Right atrium auricular region (tissue), 2 donors: ENCODE measurements around the gene ZC3H4. TPM values are rescaled to one million over a fixed set of nuclear protein-coding genes. Genes with fewer than 3 reads are reported as not detected.
"Not testable (repeated sequence)": the region's sequence is repeated elsewhere in the genome, so short reads cannot be mapped to it uniquely, and the experiment has no call there.

ENCODE experiments used
- DNase-seq: peaks from one replicate; pipeline ENCODE4 v3.0.0-alpha.2; 2019; ENCODE audit warnings: low spot score
- H3K27ac ChIP-seq, 2 donors: fragments of 200-600 bp; sonication (generic); 1 replicate in 1 of 2; 2 replicates in 1 of 2; pipeline ENCODE4 v1.5.1; 2016 to 2019
- H3K27me3 ChIP-seq, 2 donors: fragments of 200-600 bp; sonication (generic); one replicate each; pipeline versions ENCODE4 v1.5.1 to v1.6.0; 2017 to 2019
- H3K36me3 ChIP-seq: fragments of 200-600 bp; sonication (generic); one replicate; pipeline ENCODE4 v1.5.1; 2016
- H3K4me1 ChIP-seq, 2 donors: fragments of 200-600 bp; sonication (generic); one replicate each; pipeline versions ENCODE4 v1.5.1 to v1.6.0; 2017 to 2019
- H3K4me3 ChIP-seq, 2 donors: fragments of 200-600 bp; sonication (generic); 1 replicate in 1 of 2; 2 replicates in 1 of 2; pipeline ENCODE4 v1.5.1; 2017 to 2019; ENCODE audit warnings: mild to moderate bottlenecking in 1 of 2, moderate library complexity in 1 of 2
- H3K9me3 ChIP-seq, 2 donors: fragments of 200-600 bp; sonication (generic); one replicate each; pipeline ENCODE4 v1.5.1; 2019
- CTCF ChIP-seq, 2 donors: fragments of 200-600 bp; sonication (generic); IDR thresholded peaks; one replicate each; pipeline ENCODE4 v1.5.1; 2019; ENCODE audit warnings: antibody characterized with exemption in 2 of 2
- total RNA-seq, 2 donors: library from RNA; depleted of rRNA; stranded (reverse); fragments of >200 nt; gene quantifications; one replicate each; pipeline ENCODE4 v1.1.0, GENCODE V29; 2016

The ZC3H4 gene
- total RNA-seq, 2 donors from 2014 or later: 15.4 to 18.0 TPM

- Histone ChIP-seq H3K27me3 (no peaks in the 10 kb centered on the region), H3K27ac (no peak overlapping the region), H3K9me3 (no peaks in the 10 kb centered on the region), H3K4me1 (no peaks in the 10 kb centered on the region), H3K4me3 (no peak overlapping the region), H3K36me3 (peaks cover 39% of the 10 kb centered on the region)
- TF ChIP-seq CTCF (IDR thresholded peaks at IDR 0.05): no peak
- DNase-seq: no peak
These were observed 28.1 kb upstream of the ZC3H4 start for GRCh38 chr19:47141695-47142094.

- H3K4me1 ChIP-seq, H3K9me3 ChIP-seq, H3K27ac ChIP-seq, DNase-seq, H3K27me3 ChIP-seq, H3K4me3 ChIP-seq: not testable (repeated sequence)
- H3K36me3 ChIP-seq: peaks cover 35% of the 10 kb centered on the region
These were observed 27.7 kb upstream of the ZC3H4 start for GRCh38 chr19:47141252-47141651.

GRCh38 chr19:47135156-47135555, 21.6 kb upstream of the ZC3H4 start:
- no peaks in the 10 kb centered on the region for H3K9me3 ChIP-seq
- DNase-seq: no peak
- no peak for TF ChIP-seq CTCF (IDR thresholded peaks at IDR 0.05)
- no peaks in the 10 kb centered on the region for H3K36me3 ChIP-seq
- no peaks in the 10 kb centered on the region for H3K27me3 ChIP-seq
- peaks cover 0 to 32% of the 10 kb centered on the region in 2 donors for H3K4me1 ChIP-seq
- H3K27ac ChIP-seq: no peak overlapping the region
- H3K4me3 ChIP-seq: no peak overlapping the region

- Histone ChIP-seq H3K9me3 (no peaks in the 10 kb centered on the region), H3K27ac (no peak overlapping the region), H3K27me3 (no peaks in the 10 kb centered on the region), H3K4me1 (peaks cover 0 to 32% of the 10 kb centered on the region in 2 donors), H3K36me3 (no peaks in the 10 kb centered on the region), H3K4me3 (no peak overlapping the region)
- no peak for TF ChIP-seq CTCF (IDR thresholded peaks at IDR 0.05)
- no peak for DNase-seq
These were observed 21.0 kb upstream of the ZC3H4 start for GRCh38 chr19:47134545-47134944.

GRCh38 chr19:47133021-47133471, 19.5 kb upstream of the ZC3H4 start:
- no peaks in the 10 kb centered on the region for H3K9me3 ChIP-seq
- H3K4me1 ChIP-seq: peaks cover 0 to 32% of the 10 kb centered on the region in 2 donors
- no peak for DNase-seq
- TF ChIP-seq CTCF (IDR thresholded peaks at IDR 0.05): no peak
- H3K27ac ChIP-seq: no peak overlapping the region
- H3K4me3 ChIP-seq: no peak overlapping the region
- no peaks in the 10 kb centered on the region for H3K36me3 ChIP-seq
- no peaks in the 10 kb centered on the region for H3K27me3 ChIP-seq

GRCh38 chr19:47132194-47132852, 18.7 kb upstream of the ZC3H4 start:
- TF ChIP-seq CTCF (IDR thresholded peaks at IDR 0.05): no peak
- Histone ChIP-seq H3K9me3 (no peaks in the 10 kb centered on the region), H3K4me1 (peaks cover 0 to 32% of the 10 kb centered on the region in 2 donors), H3K27me3 (no peaks in the 10 kb centered on the region), H3K4me3 (no peak overlapping the region), H3K36me3 (no peaks in the 10 kb centered on the region), H3K27ac (no peak overlapping the region)
- no peak for DNase-seq
